AG08396 (cell line): Measurements from ENCODE around the gene MAP3K13.

ENCODE experiments used
- DNase-seq: peaks from one replicate; pipeline ENCODE4 v3.0.0; 2012; ENCODE audit warnings: low spot score, mixed read lengths

MAP3K13 gene

DNA sequence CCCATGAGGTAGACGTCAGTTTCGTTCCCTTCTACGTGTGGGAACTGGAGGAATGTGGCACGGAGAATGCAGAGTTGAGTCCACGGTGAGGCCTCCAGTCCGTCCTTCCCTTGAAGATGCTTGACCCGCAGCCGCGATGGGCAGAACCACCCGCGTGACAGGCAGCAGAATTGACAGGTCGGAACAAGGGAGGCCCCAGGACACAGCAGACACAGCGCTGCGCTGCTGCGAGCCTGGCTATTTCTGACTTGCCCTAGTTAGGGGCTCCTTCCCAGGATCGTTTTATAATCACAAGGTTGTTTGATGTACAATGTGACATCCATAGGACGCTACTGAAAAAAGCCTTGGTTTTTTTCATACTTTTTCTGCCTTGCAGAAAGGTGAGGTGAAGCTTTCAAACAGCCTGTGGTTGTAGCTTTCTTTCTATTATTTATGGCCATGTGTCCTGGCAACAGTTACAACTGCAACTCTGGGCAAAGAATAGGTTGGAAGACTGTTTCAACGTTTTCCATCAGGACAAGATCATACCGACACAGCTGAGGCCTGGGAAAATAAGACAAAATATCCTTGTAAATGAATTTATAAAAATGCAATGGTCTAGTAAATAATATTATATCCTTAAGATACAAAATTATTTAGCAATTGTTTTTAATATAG lies 145.5 kb downstream of the MAP3K13 start:
- DNase-seq, result no peak

GRCh38 chr3:185511711-185512110 lies 148.8 kb downstream of the MAP3K13 start:
- no peak for DNase-seq

- DNase-seq, result no peak
Measured at GRCh38 chr3:185517387-185518130, 154.6 kb downstream of the MAP3K13 start.

DNA sequence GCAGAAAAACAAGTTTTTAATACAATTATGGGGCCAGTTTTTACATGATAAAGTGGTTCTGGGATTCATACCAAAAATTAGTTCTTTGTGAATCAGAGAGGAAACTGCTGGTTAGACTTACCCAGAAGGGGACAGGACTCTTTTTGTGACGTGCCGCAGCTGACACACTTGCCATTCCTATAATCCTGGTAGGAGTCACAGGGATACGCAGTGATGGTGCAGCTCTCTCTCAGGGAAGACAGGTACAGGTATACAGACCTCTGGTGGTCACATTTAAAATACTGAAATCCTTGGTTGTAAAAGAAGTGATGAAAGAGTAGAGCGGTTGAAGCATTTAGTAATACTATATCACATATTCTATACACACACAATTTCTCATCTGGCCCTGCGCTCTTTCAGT lies 156.1 kb downstream of the MAP3K13 start:
- DNase-seq, result no peak

- DNase-seq, result no peak
Measured at GRCh38 chr3:185521349-185522138, 158.6 kb downstream of the MAP3K13 start.

GRCh38 chr3:185526349-185526951 lies 163.5 kb downstream of the MAP3K13 start:
- DNase-seq, result no peak

- no peak for DNase-seq
Measured at GRCh38 chr3:185527364-185527763, 164.4 kb downstream of the MAP3K13 start.

GRCh38 chr3:185528532-185528931 lies 165.6 kb downstream of the MAP3K13 start:
- DNase-seq, result no peak

GRCh38 chr3:185530856-185531255 lies 167.9 kb downstream of the MAP3K13 start:
- DNase-seq, result no peak

DNA sequence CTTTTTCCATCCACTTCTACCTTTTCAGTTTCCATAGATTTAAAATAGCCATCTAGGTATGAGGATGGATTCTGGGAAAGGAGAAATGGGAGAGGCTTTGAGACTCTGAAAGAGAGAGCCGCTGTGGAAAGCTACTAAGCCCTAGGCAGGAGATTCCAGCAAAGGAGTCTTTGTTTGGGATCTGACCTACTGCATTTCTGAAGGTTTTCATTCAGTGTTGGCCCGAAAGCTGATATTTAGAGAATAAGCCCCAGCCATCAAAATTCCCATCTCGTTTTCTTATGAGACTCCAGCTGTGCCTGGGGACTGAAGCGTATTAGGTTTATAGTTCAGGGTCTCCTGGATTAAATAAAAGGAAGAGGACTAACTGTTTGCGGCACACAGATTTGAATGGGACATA lies 170.0 kb downstream of the MAP3K13 start:
- no peak for DNase-seq

DNA sequence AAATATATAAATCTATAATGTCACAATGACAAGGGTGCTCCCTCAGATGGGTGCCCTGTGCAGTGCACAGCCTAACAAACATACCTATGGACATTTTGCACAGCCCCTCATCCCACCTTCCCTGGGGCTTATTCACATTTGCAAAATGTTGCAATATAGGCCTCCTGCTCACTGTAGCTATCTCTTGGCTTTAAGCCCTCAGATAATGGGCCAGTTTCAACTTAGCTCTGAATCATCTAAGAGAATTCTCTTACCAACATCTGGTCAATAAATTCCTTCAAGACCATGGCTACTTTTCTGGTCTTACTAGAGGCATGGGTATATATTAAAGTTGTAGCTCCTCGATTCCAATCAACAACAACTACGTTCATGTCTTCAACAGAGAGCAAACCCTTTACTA lies 171.6 kb downstream of the MAP3K13 start:
- DNase-seq, result no peak

DNA sequence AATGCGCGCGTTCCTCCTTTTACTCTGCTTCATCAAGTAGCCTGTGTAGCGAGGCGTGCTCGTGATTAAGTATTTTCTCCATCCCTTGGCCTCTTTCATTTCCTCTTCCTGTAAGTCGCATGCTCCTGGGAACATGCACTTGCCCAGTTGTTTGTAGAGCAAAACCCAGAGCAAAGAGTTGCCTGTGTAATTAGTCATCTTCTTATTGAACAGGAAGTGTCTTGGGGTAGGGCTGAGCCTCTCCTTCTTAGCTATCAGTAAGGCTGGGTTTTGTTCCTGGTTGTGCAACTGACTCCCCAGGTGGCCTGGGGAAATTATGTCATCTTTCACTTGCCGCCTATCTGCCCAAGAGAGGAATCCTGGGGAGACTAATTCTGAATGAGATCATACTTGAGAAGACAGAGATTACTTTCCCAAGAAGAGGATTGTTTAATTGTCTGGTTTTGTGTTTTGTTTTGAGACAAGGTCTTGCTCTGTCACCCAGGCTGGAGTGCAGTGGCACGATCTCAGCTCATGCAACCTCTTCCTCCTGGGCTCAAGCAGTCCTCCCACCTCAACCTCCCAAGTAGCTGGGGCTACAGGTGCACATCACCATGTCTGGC lies 174.5 kb downstream of the MAP3K13 start:
- no peak for DNase-seq
